GM18499 (cell line): Measurements from ENCODE around the gene SLC36A3.
"Not testable (repeated sequence)": the region's sequence is repeated elsewhere in the genome, so short reads cannot be mapped to it uniquely, and the experiment has no call there.

Experiments used
- ATAC-seq: cut with Tn5 transposase; IDR thresholded peaks from one replicate; pipeline ENCODE4 v1.9.1; 2021; ENCODE audit warnings: moderate number of reproducible peaks; ENCODE audit not compliant: insufficient read depth, unreplicated experiment

SLC36A3 gene

GRCh38 chr5:151243127-151243526 lies 60.4 kb downstream of the SLC36A3 start:
- ATAC-seq = no peak

GRCh38 chr5:151240924-151241635 lies 62.5 kb downstream of the SLC36A3 start:
- ATAC-seq = no peak

- not testable (repeated sequence) for ATAC-seq
Measured at GRCh38 chr5:151240268-151240835, 63.2 kb downstream of the SLC36A3 start.

GRCh38 chr5:151239237-151239861 lies 64.2 kb downstream of the SLC36A3 start:
- no peak for ATAC-seq

- no peak for ATAC-seq
Measured at GRCh38 chr5:151238303-151238741, 65.2 kb downstream of the SLC36A3 start.

DNA sequence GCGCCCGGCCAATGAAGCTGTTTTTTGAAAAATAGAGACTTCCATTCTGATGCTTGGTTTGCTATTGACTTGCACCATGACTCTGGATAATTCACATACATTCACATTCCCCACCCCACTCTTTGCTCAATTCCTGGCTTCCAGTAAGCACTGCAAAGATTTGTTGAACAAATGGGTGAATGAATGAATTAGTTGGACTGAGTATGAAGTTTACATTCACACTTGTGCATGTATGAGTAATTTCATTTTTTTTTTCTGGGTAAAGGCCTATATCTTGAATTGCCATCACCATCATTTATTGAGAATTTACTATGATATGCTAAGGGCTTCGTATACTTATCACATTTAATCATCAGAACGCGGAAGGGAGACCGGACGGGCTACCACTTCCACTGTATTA lies 65.9 kb downstream of the SLC36A3 start:
- ATAC-seq = no peak

DNA sequence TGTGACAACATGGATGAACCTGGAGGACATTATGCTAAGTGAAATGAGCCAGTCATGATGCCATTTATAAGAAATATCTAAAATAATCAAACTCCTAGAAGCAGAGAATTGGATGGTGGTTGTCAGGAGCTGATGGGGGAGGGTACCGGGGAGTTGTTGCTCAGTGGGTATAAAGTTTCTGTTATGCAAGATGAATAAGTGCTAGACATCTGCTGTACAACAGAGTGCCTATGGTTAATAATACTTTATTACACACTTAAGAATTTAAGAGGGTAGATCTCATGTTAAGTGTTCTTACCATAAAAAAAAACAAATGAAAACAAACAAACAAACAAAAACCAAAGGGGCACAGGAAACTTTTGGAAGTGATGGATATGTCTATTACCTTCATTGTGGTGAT lies 66.7 kb downstream of the SLC36A3 start:
- no peak for ATAC-seq

DNA sequence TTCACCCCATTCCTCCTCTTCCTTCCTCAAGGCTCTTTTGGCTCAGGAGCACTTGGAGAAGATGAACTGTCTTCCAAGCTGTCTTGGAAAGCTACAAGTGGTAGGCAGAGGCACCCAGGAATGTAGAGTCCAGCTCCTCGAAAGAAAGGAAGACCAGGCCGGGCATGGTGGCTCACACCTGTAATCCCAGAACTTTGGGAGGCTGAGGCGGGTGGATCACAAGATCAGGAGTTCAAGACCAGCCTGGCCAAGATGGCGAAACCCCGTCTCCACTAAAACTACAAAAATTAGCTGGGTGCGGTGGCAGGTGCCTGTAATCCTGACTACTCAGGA lies 68.4 kb downstream of the SLC36A3 start:
- not testable (repeated sequence) for ATAC-seq

- ATAC-seq = peak; percentile 61
Measured at GRCh38 chr5:151234476-151235238, 68.9 kb downstream of the SLC36A3 start.

- peak; percentile 59 for ATAC-seq
Measured at GRCh38 chr5:151233616-151234085, 69.9 kb downstream of the SLC36A3 start.

GRCh38 chr5:151231359-151231758 lies 72.2 kb downstream of the SLC36A3 start:
- no peak for ATAC-seq

DNA sequence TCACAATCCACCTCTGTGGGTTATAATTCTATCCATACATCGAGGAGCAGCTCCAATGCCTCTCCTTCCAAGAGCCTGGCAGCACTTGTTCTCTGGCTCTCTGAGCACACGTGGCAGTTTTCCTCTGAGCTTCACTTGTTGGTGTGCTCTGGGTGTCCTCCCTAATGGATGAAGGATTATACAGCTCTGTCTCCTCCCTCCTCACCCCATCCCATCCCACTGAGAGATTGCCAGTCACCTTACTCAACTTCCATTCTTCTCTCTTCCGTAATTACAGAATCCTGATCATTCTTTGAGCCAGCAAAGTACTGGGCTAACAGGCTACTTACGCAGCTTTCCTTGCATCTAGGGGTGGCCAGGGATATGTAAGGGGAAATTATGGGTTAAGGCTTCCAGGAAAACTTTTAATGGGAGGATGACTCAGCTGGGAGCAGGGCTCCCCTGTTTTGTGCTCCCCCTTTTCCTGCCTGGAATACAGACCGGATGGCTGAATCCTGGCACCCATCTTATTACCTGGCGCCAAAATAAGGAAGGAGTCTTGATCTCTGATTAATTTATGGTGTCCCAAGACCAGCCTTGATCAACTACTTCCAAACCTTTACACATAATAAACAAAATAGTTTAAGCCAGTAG lies 73.4 kb downstream of the SLC36A3 start:
- ATAC-seq = no peak

- ATAC-seq = no peak
Measured at GRCh38 chr5:151228986-151229385, 74.6 kb downstream of the SLC36A3 start.

DNA sequence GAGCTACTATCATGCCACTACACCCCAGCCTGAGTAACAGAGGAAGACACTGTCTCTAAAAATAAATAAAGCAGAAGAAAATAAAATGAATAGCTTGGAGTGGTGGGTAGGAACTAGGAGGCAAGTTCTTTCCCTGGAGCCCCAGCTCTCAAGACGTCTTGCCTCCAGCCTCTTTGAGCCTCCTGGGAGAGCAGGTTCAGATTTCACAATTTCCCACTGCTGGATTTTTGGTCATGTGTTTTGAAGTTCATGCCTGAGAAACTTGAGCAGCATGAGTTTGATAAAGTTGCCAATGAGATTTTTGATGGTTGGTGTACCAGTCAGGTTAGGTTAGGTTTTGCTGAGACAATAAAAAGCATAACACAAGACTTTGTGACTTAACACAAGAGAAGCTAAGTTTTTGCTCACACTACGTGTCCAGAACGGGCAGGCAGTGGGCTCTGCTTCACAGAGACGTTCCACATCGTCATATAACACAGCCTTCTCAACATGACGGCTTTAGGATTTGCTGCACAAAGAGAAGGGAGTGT lies 75.6 kb downstream of the SLC36A3 start:
- no peak for ATAC-seq
